Lung (tissue), 12 donors: Measurements from ENCODE around the gene CLDN34. TPM values are rescaled to one million over a fixed set of nuclear protein-coding genes. Genes with fewer than 3 reads are reported as not detected.

Source experiments
- ATAC-seq: fragments of 200-7000 bp; cut with Tn5 transposase; one replicate; pipeline ENCODE4 v1.9.1; 2020; ENCODE audit warnings: moderate number of reproducible peaks; ENCODE audit not compliant: insufficient read depth, low FRiP score
- DNase-seq, 3 donors: peaks; one replicate each; pipeline ENCODE4 v3.0.0-alpha.2; 2013 to 2017
- H3K27ac ChIP-seq, 2 donors: one replicate each; pipeline ENCODE4 v1.5.1; 2013; ENCODE audit warnings: mild to moderate bottlenecking in 2 of 2, moderate library complexity in 2 of 2, control low read depth in 1 of 2, inconsistent platforms in 1 of 2, low read depth in 1 of 2, low read length in 1 of 2
- H3K27me3 ChIP-seq, 3 donors: one replicate each; pipeline ENCODE4 v1.5.1; 2013; ENCODE audit warnings: low read length in 2 of 3; ENCODE audit not compliant: control insufficient read depth in 3 of 3, insufficient read depth in 3 of 3
- H3K36me3 ChIP-seq, 4 donors: one replicate each; pipeline ENCODE4 v1.5.1; 2013; ENCODE audit warnings: low read length in 4 of 4, mild to moderate bottlenecking in 1 of 4, moderate library complexity in 1 of 4; ENCODE audit not compliant: control insufficient read depth in 4 of 4, insufficient read depth in 4 of 4
- H3K4me1 ChIP-seq, 5 donors: one replicate each; pipeline ENCODE4 v1.5.1; 2013; ENCODE audit warnings: low read length in 5 of 5, mild to moderate bottlenecking in 2 of 5, moderate library complexity in 1 of 5; ENCODE audit not compliant: control insufficient read depth in 5 of 5, insufficient read depth in 5 of 5
- H3K4me3 ChIP-seq: one replicate; pipeline ENCODE4 v1.5.1; 2013; ENCODE audit warnings: mild to moderate bottlenecking, control low read depth, moderate library complexity
- H3K9ac ChIP-seq, 2 donors: one replicate each; pipeline ENCODE4 v1.5.1; 2013; ENCODE audit warnings: low read length in 2 of 2, control low read depth in 1 of 2; ENCODE audit not compliant: insufficient read depth in 1 of 2
- H3K9me3 ChIP-seq, 4 donors: one replicate each; pipeline ENCODE4 v1.5.1; 2013; ENCODE audit warnings: low read length in 3 of 4, mild to moderate bottlenecking in 1 of 4, moderate library complexity in 1 of 4; ENCODE audit not compliant: control insufficient read depth in 4 of 4, insufficient read depth in 3 of 4
- CTCF ChIP-seq: IDR thresholded peaks from 2 replicates; pipeline ENCODE4 v1.5.1; 2012; ENCODE audit warnings: mild to moderate bottlenecking; ENCODE audit errors: control extremely low read depth, extremely low read depth
- WGBS, 2 donors: extraction: QIAGEN DNeasy Blood & Tissue Kit; methylation state at CpG; one replicate each; pipeline ENCODE4 v1.1.7; 2013; 5-methylcytosine and 5-hydroxymethylcytosine counted together
- polyA plus RNA-seq, 2 donors: library from polyadenylated mRNA; stranded (reverse); fragments of 200-250 nt; gene quantifications; one replicate each; pipeline ENCODE4 v1.2.1, GENCODE V29; 2013
- total RNA-seq, 2 donors: library from RNA; depleted of rRNA in 1 of 2; stranded (reverse); fragments of >200 nt in 1 of 2; gene quantifications; one replicate each; pipeline ENCODE4 v1.2.1, GENCODE V29; 2014 to 2021
- donor health status: control.
- donor health status: control.
- donor health status: Bipolar disorder and iron deficiency.
- donor health status: healthy.
- donor health status: DM: yes; HTN: yes; CAD: no.

Gene CLDN34
- total and polyA plus RNA-seq, 4 donors: 0.18 to 1.3 (median 0.34) TPM; not detected in 1

GRCh38 chrX:10007621-10008020 is 40.5 kb downstream of the CLDN34 start:
- no peak for TF ChIP-seq CTCF
- DNase-seq: peak in 1 of 3 donors; percentile 6
- WGBS, 2 donors: 58 to 59% methylated on average over 3 of the region's 3 CpGs
- no peak for ATAC-seq
- H3K36me3 ChIP-seq: no peaks in the 10 kb centered on the region
- peaks cover 0 to 10% (median 8%) of the 10 kb centered on the region in 3 donors for H3K27me3 ChIP-seq
- H3K27ac ChIP-seq: no peak overlapping the region
- H3K9me3 ChIP-seq: peaks cover 0 to 3% (median 0%) of the 10 kb centered on the region in 4 donors
- no peak overlapping the region for H3K9ac ChIP-seq
- H3K4me3 ChIP-seq: no peak overlapping the region
- peaks cover 0 to 8% (median 6%) of the 10 kb centered on the region in 5 donors for H3K4me1 ChIP-seq

DNA sequence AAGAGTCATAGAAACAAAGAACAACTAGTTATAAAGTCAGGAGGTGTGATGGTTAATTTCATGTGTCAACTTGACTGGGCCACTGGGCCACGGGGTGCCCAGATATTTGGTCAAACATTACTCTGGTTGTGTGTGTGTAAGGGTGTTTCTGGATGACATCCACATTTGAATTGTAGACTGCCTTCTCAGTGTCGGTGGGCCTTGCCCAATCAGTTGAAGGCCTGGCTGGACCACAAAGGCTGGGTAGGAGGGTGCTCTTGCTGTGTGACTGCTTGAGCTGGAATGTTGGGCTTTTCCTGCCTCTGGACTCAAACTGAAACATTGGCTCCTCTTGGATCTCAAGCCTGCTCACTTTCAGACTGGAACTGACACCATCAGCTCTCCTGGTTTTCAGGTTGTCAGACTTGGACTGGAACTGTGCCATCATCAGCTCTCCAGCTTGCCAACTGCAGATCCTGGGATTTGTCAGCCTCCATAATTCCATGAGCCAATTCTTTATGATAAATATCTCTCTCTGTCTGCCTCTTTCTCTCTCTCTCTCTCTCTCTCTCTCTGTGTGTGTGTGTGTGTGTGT is 41.4 kb downstream of the CLDN34 start:
- DNase-seq: no peak
- TF ChIP-seq CTCF: no peak
- no peak for ATAC-seq
- WGBS, 2 donors: 83 to 88% methylated on average over 2 of the region's 2 CpGs
- Histone ChIP-seq H3K36me3 (no peaks in the 10 kb centered on the region), H3K27ac (no peak overlapping the region), H3K9ac (no peak overlapping the region), H3K4me3 (no peak overlapping the region), H3K4me1 (peaks cover 0 to 8% (median 6%) of the 10 kb centered on the region in 5 donors), H3K9me3 (peaks cover 0 to 3% (median 0%) of the 10 kb centered on the region in 4 donors), H3K27me3 (peaks cover 0 to 15% (median 8%) of the 10 kb centered on the region in 3 donors)

DNA sequence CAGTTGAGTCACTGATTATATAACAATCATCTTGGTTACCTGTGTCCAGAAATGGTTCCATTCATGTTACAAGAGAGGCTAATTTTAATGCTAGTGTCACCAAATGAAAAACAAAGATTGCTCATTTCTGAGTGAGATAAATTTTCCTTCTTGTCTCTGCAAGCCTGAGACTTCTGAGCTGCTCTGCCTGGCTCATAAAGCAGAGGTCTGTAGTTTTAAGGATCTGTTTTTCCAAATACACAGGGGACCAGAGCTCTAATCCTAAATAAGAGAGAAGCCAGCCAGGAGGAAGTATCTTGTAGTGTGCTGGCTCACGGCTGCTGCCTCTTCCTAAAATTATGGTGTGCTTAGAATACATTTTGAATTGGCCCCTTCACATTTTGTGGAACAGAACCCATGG is 42.6 kb downstream of the CLDN34 start:
- ATAC-seq: no peak
- Histone ChIP-seq H3K4me1 (peaks cover 0 to 8% (median 6%) of the 10 kb centered on the region in 5 donors), H3K27ac (no peak overlapping the region), H3K36me3 (no peaks in the 10 kb centered on the region), H3K9me3 (peaks cover 0 to 3% (median 0%) of the 10 kb centered on the region in 4 donors), H3K9ac (no peak overlapping the region), H3K27me3 (peaks cover 0 to 15% (median 8%) of the 10 kb centered on the region in 3 donors), H3K4me3 (no peak overlapping the region)
- no peak for TF ChIP-seq CTCF
- WGBS, 2 donors: 25 to 40% methylated on average over 1 of the region's 1 CpG
- DNase-seq: no peak
